HTR-8/SVneo (cell line): ENCODE results near the gene CD1E.
"Not testable (repeated sequence)": the region's sequence is repeated elsewhere in the genome, so short reads cannot be mapped to it uniquely, and the experiment has no call there.

Experiments used
- DNase-seq: peaks from one replicate; pipeline ENCODE4 v3.0.0; 2011; ENCODE audit warnings: low spot score, mixed read lengths; ENCODE audit not compliant: insufficient read length
- FAIRE-seq: peaks from 2 replicates; lab custom pipeline; 2011; peaks lifted over from hg19 to GRCh38; lab: Jason Lieb, UNC

CD1E gene

DNA sequence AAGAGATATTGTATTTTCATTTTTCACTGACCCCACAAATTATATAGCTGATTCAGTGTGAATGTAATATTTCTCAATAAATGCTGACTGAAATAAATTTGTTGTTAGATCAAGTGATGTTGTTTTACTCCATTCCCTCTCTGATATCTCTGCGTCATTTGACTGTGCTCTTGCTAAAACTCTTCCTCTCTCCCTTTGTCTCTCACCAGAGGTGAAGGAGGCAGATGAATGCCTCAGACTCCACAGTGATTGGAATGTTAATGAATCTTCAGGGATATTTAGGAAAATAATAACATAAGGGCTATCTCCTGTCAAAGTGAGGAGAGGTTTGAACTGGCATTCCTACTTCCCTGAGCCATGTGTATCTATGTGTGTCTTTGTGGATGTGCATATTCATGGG, 3.7 kb downstream of the CD1E start:
- no peak for DNase-seq
- FAIRE-seq, result no peak

DNA sequence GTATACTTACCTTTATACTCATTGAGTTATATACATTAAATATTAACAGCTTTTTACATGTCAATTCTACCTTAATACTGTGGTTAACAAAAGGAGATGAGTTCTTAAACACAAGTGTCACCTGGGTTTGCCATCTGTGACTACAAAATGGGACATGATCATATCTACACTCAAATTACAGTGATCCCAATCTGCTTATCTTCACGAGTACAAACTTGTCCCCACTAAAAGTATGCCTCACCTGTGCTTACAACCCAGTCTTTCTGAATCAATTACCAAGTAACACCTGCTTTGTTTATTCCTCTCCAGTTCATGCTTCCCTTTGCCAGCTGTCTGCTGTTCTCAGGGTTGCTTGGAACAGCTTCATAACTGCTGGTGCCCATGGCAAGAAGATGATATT, 8.8 kb downstream of the CD1E start:
- FAIRE-seq (no peak), DNase-seq (no peak)

DNA sequence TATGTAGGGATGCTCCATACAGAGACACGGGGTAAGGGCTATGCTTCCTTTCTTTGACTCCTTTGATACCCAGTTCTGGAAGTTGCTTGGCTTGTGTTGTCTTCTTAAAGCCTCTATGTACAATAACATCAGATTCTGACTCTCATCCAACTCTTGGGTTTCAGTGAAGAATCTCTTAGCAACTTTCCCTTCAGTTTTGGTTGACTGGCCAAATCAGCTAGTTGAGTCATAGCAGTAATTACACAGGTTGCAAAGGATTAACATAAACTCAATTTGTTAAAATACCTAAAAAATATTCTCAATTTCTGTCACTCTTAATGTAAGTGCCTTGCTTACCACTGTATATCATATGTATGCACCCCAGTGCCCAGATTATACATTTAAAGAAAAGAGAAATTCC, 9.2 kb downstream of the CD1E start:
- FAIRE-seq, result no peak

DNA sequence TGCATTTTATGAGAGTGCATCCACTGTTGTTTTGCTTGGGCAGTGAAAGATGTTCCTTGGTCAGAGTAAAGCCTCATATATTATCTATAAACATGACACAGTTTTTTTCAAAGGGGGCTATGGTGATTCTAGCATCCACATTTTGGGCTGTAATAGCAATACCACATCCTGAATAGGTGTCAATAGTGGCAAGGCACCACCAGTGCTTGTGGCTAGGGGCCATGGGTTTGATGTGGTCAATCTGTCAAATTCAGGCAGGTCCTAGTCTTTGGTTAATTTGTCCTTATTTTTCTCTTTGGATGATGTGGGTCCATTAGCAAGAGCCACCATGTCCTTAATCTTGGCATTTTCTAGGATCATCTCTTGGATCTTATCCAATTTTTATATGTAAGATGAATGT, 13.1 kb downstream of the CD1E start:
- FAIRE-seq, result no peak
- no peak for DNase-seq

More for the DNA sequence above, 9.2 kb downstream of the CD1E start:
- no peak for DNase-seq

DNA sequence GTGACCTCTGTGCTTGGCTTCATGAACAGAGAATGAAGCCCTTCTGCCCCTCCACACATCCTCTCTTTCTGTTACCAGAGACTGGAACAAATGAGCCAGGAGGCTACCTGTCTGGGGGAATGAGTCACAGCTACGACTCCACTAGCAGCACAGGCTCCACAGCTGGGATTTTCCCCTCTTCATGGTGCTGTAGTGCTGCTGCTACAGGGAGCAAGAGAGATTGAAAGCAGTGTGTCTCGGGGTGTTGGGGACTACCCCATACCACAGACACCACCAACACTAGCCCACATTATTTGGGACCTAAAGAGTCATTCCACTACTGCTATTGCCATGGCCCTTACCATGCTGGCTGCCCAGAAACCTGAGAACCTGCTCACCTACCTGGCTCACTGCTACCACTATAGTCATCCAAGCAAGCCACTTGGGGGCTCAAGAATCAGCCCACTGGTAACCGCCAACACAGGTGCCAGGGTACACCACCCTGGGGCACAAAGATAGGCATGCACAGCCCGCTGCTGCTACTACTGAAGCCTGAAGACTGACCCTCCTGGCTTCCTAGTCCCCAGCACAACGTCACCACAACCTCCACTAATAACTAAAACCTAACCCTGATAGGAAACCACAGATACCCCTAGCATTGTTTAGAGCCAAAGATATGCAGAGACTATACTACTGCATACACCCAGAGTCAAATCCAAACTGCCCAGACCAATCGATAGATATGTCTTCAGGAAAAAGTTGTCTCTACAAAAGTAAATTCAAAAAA, 17.7 kb downstream of the CD1E start:
- DNase-seq, result no peak
- no peak for FAIRE-seq

DNA sequence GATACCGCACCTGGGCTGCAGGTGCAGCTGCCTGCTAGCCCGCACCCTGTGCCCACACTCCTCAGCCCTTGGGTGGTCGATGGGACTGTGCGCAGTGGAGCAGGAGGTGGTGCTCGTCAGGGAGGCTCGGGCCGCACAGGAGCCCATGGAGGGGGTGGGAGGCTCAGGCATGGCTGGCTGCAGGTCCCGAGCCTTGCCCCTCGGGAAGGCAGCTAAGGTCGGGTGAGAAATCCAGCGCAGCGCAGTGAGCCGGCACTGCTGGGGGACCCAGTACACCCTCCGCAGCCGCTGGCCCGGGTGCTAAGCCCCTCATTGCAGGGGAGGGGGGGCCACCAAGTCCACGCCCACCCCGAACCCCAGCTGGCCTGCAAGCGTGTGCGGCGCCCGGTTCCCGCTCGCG, 20.4 kb downstream of the CD1E start:
- FAIRE-seq, DNase-seq: not testable (repeated sequence)

DNA sequence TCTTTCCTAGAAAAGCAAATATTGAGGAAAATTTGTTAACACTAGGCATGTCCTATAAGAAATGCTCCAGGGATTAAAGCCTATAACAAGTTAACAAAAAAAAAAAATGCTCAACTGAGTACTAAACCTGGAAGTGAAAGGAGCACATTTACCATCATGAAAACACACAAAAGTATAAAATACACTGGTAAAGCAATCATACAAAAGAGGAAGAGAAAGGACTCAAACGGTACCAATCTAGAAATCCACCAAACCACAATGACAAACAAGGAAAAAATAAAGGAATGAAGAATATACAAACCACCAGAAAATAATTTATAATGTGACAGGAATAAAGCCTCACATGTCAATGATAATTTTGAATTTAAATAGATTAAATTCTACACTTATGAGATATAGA, 21.2 kb downstream of the CD1E start:
- no peak for FAIRE-seq

DNA sequence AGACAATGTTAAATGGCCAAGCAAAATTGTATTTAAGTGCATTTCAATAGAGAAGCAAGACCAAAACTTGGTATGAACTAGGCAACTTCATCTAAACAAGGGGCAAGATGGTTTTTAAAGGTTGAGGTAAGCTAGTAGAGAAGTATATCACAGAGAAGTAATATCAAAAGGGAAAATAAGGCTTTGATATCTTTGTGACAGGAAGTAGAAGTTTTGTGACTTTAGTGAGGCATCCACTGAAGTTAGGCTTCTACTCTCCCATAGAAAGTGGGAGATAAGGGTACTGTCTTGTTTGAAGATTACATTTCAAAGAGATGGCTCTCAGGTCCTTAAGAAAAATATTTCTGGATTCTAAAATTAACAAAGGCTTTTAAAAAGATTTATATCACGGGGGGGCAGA, 36.6 kb downstream of the CD1E start:
- DNase-seq (no peak), FAIRE-seq (no peak)

More for the DNA sequence above, 21.2 kb downstream of the CD1E start:
- no peak for DNase-seq

DNA sequence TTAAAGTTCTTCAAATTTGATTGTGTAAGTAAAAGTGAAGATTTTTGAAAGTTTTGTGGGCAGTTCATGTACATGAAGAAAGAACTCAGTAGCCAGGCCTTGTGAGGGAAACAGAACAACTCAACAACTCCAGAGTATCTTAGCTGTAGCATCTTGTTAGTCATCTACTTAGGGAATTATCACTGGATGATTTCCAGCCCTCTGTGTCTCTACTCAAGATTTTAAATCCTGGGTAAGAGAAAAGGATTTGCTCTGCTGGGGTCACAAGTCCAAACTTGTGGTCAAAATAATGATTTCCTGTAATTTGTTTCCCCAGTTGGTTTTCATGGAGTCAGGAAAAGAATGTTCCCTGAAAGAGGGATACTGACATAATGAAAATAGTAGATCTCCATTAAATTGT, 37.4 kb downstream of the CD1E start:
- FAIRE-seq (no peak), DNase-seq (no peak)

DNA sequence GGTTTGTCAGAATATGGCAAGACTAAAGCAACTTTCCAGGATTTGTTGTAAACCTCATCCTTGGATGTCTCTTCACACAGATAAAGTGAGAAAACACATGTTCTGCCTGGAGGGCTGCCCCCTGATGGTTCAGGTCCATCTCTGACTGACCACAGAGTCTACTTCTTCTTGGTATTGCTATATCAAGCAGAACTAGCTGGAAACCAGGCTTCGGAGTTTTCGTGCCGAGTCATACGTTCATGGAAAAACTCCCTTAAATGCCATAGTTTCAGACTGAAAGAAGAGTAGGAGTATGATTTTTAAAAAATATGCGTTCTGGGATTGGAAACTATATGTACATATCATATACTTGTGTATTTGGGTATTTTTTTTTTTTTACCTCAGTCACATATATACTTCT, 39.8 kb downstream of the CD1E start:
- DNase-seq (no peak), FAIRE-seq (no peak)

DNA sequence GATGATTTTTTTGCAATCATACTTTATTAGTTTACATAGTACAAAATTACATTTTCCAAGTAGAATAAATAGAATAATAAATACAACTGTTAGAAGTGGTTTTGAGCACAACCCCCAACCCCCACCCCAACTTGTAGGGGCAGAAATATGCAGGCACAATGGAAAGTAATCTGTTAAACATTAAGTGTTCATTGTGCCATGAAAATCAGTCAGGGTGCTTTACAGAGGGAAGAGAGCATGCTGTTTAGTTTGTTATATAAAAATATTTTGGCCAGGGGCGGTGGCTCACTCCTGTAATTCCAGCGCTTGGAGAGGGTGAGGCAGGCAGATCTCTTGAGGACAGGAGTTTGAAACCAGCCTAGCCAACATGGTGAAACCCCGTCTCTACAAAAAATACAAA, 43.0 kb downstream of the CD1E start:
- DNase-seq (no peak), FAIRE-seq (no peak)

DNA sequence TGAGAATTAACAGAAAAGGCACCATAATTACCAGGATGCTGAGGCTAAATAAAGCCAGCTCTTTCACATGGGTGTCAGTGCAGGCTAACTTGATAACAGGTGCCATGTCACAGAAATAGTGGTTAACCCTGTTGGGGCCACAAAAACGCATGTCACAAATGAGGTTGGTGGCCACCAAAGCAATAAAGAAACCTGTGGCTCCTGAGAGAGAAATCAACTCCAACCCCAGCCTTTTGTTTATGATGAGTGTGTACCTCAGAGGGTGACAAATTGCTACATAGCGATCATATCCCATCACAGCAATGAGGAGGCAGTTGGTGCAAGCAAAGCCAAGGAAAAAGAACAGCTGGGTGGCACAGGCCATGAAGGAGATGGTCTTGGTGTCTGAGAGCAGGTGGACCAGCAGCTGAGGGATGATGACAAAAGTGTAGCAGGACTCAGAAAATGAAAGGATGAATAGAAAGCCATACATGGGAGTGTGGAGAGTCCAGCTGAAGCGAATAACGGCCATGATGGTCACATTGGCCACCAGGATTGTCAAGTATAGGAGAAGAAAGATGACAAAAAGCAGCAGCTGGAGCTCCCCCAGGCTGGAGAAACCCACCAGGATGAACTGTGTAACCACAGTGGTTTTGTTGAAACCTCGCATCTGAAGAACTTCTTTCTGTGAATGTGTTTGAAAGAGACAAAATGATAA, 45.3 kb downstream of the CD1E start, which contains the start of gene OR10T2:
OR10T2 (minus strand) TSS at position 649 of the 697 bp plus-strand sequence; CDS start at position 649, 0 bp downstream.
- DNase-seq (no peak), FAIRE-seq (no peak)

DNA sequence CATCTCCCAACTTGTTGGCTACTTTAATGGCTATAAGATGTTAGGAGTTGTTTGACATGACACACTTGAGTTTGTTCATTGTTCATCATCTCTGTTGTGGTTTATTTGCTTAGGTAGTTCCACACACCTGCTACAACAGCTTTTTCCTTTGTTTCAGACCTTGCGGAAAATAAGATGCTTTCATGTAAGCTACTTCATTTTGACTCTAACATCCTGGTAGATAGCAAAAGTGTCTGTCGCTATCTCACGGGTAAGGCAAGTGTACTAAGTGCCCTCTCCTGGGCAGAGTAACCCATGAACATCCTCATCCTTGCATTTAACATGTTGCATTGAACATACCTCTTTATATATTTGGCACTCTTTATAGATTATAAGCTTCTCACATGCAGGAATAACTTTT, 47.2 kb downstream of the CD1E start:
- no peak for FAIRE-seq
- DNase-seq, result no peak

DNA sequence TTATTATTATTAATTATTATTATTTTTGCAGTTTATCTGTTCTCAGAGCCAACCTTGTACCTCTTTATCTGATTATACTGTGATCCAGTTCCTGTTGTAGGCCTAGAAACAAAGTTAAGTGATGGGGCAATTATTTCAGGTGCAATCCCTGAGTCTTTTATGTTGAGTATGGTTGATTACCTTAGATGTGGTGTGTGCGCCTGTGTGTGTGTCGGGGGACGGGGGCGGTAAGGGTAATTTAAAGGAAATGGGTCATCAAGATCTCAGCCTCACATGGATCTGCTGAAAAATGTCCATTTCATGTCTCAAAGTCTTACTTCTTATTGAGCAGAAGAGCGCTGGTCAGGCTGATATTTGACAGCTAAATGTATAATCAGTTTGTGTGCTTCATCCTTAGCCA, 53.4 kb downstream of the CD1E start:
- FAIRE-seq (no peak), DNase-seq (no peak)
